HCT116 (cell line): ENCODE data around the gene ART1. TPM values are rescaled to one million over a fixed set of nuclear protein-coding genes. Genes with fewer than 3 reads are reported as not detected.
A peak's percentile ranks its signal among the peaks of the same experiment; 100 is the strongest.
"Not testable (repeated sequence)": the region's sequence is repeated elsewhere in the genome, so short reads cannot be mapped to it uniquely, and the experiment has no call there.

ENCODE experiments used
- ATAC-seq: fragments of 200-7000 bp; cut with Tn5 transposase; 2 replicates; pipeline ENCODE4 v1.9.1; 2020; ENCODE audit warnings: mild to moderate bottlenecking, moderate library complexity
- Bru-seq: library from RNA; stranded (reverse); fragments of 400-500 nt; gene quantifications from one replicate; lab custom pipeline; 2021; lab: Mats Ljungman, UMichigan
- BruChase-seq, 2 experiments: library from RNA; stranded (reverse); fragments of 400-500 nt; gene quantifications; one replicate each; lab custom pipeline; 2021; lab: Mats Ljungman, UMichigan
- BruUV-seq: library from RNA; stranded (reverse); fragments of 400-500 nt; replicated peaks from 2 replicates; lab custom pipeline; 2021; lab: Mats Ljungman, UMichigan
- CTCF ChIA-PET: fragments of 300-600 bp; sonication (Branson Sonifier 250); formaldehyde crosslinking; loops from one replicate; lab custom pipeline; 2021; ENCODE audit warnings: antibody characterized with exemption; lab: Charles Lee
- POLR2A ChIA-PET: fragments of 300-600, 350-600 bp; sonication (Branson Sonifier 250); formaldehyde crosslinking; loops from one replicate; lab custom pipeline; 2021; ENCODE audit warnings: antibody characterized with exemption; lab: Charles Lee
- RAD21 ChIA-PET, 2 experiments: fragments of 300-600 bp; sonication (Branson Sonifier 250); formaldehyde crosslinking; loops; one replicate each; lab custom pipeline; 2023; ENCODE audit warnings: low total read pairs in 2 of 2; ENCODE audit not compliant: uncharacterized antibody in 2 of 2, unreplicated experiment in 2 of 2, low non-redundant PET in 1 of 2; lab: Charles Lee
- DNase-seq: peaks from one replicate; pipeline ENCODE4 v3.0.0-alpha.2; 2010; ENCODE audit warnings: low read depth, low spot score
- H2AFZ ChIP-seq: fragments of 200-600 bp; shearing (Covaris generic), sonication (generic); 2 replicates; pipeline ENCODE4 v1.6.1; 2017; ENCODE audit warnings: low read depth, mixed run types, mixed read lengths, antibody characterized with exemption, low read length; ENCODE audit not compliant: poor library complexity, severe bottlenecking
- H3K27ac ChIP-seq: 2 replicates; pipeline ENCODE4 v1.5.1; 2012; ENCODE audit warnings: low read depth, low read length
- H3K27me3 ChIP-seq: fragments of 200-600 bp; sonication (generic); 2 replicates; pipeline ENCODE4 v1.6.1; 2016; ENCODE audit warnings: mixed run types, low read length, mixed read lengths; ENCODE audit not compliant: insufficient read depth
- H3K36me3 ChIP-seq, 2 experiments: fragments of 200-500 bp in 1 of 2; fragments of 200-600 bp in 1 of 2; sonication (Bioruptor generic) in 1 of 2; sonication (generic) in 1 of 2; 2 replicates each; pipeline versions ENCODE4 v1.5.1 to v1.6.1; 2014 to 2016; ENCODE audit warnings: low read length in 2 of 2, inconsistent platforms in 1 of 2, mixed read lengths in 1 of 2, mixed run types in 1 of 2; ENCODE audit not compliant: insufficient read depth in 2 of 2, control insufficient read depth in 1 of 2
- H3K4me1 ChIP-seq, 2 experiments: fragments of 200-600 bp in 1 of 2; sonication (generic) in 1 of 2; 2 replicates each; pipeline versions ENCODE4 v1.5.1 to v1.6.1; 2012 to 2017; ENCODE audit warnings: low read length in 2 of 2, inconsistent platforms in 1 of 2, mild to moderate bottlenecking in 1 of 2, mixed read lengths in 1 of 2, mixed run types in 1 of 2, moderate library complexity in 1 of 2; ENCODE audit not compliant: insufficient read depth in 2 of 2, control insufficient read depth in 1 of 2
- H3K4me2 ChIP-seq: fragments of 200-600 bp; sonication (generic); 2 replicates; pipeline ENCODE4 v1.6.1; 2017; ENCODE audit warnings: mixed run types, low read length, mixed read lengths
- H3K4me3 ChIP-seq, 2 experiments: fragments of 200-600 bp in 1 of 2; sonication (generic) in 1 of 2; replicated peaks in 1 of 2; 2 replicates each; pipeline ENCODE4 v1.5.1; 2011 to 2016; ENCODE audit warnings: low read length in 2 of 2, control low read depth in 1 of 2, low read depth in 1 of 2, mild to moderate bottlenecking in 1 of 2, mixed read lengths in 1 of 2, mixed run types in 1 of 2
- H3K79me2 ChIP-seq: fragments of 200-600 bp; sonication (generic); 2 replicates; pipeline ENCODE4 v1.6.1; 2017; ENCODE audit warnings: mild to moderate bottlenecking, mixed run types, low read length, moderate library complexity, mixed read lengths; ENCODE audit not compliant: insufficient read depth
- H3K9ac ChIP-seq: fragments of 200-600 bp; sonication (generic); 2 replicates; pipeline ENCODE4 v1.6.1; 2016; ENCODE audit warnings: low read length, mixed read lengths
- H3K9me2 ChIP-seq: fragments of 200-600 bp; sonication (generic), shearing (Covaris generic); 2 replicates; pipeline ENCODE4 v1.6.1; 2017; ENCODE audit warnings: mixed run types, mild to moderate bottlenecking, moderate library complexity; ENCODE audit not compliant: insufficient read depth
- H3K9me3 ChIP-seq, 2 experiments: fragments of 200-500 bp in 1 of 2; fragments of 200-600 bp in 1 of 2; sonication (Bioruptor generic) in 1 of 2; sonication (generic) in 1 of 2; 2 replicates each; pipeline ENCODE4 v1.6.1; 2014 to 2017; ENCODE audit warnings: low read length in 2 of 2, mixed read lengths in 2 of 2, inconsistent platforms in 1 of 2, low read depth in 1 of 2, mild to moderate bottlenecking in 1 of 2, mixed run types in 1 of 2, moderate library complexity in 1 of 2; ENCODE audit not compliant: control insufficient read depth in 1 of 2, insufficient read depth in 1 of 2
- H4K20me1 ChIP-seq: fragments of 200-600 bp; sonication (generic), shearing (Covaris generic); 2 replicates; pipeline ENCODE4 v1.6.1; 2017; ENCODE audit warnings: mixed run types, mild to moderate bottlenecking, moderate library complexity; ENCODE audit not compliant: insufficient read depth
- CTCF ChIP-seq, 3 experiments: fragments of 200-600 bp in 1 of 3; sonication (generic) in 1 of 3; IDR thresholded peaks in 2 of 3; conservative IDR thresholded peaks in 1 of 3; 2 replicates each; pipeline ENCODE4 v1.5.1; 2012 to 2017; ENCODE audit warnings: low read depth in 2 of 3, low read length in 2 of 3, antibody characterized with exemption in 1 of 3, borderline replicate concordance in 1 of 3, control low read depth in 1 of 3, mild to moderate bottlenecking in 1 of 3, mixed read lengths in 1 of 3, mixed run types in 1 of 3, moderate library complexity in 1 of 3; ENCODE audit not compliant: insufficient read depth in 1 of 3
- ZFX ChIP-seq: fragments of 450-650 bp; IDR thresholded peaks from 2 replicates; pipeline ENCODE4 v1.6.1; 2017
- intact Hi-C: fragments of 100-400 bp; cut with micrococcal nuclease; formaldehyde crosslinking; loops from 2 replicates; pipeline ENCODE4 v1.10.0; 2022
- long read RNA-seq: library from polyadenylated mRNA; unstranded; transcript quantifications from one replicate; pipeline ENCODE4 v2.0.0, GENCODE V29; 2021; ENCODE audit not compliant: unreplicated experiment
- polyA plus RNA-seq: library from polyadenylated mRNA; unstranded; fragments of >200 nt; gene quantifications from 2 replicates; pipeline ENCODE4 v1.2.1, GENCODE V29; 2012; ENCODE audit warnings: missing spikeins
- total RNA-seq: library from RNA; stranded (reverse); gene quantifications from one replicate; pipeline ENCODE4 v1.2.1, GENCODE V29; 2021; ENCODE audit not compliant: unreplicated experiment

The ART1 gene, protein sequence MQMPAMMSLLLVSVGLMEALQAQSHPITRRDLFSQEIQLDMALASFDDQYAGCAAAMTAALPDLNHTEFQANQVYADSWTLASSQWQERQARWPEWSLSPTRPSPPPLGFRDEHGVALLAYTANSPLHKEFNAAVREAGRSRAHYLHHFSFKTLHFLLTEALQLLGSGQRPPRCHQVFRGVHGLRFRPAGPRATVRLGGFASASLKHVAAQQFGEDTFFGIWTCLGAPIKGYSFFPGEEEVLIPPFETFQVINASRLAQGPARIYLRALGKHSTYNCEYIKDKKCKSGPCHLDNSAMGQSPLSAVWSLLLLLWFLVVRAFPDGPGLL
- not detected for total RNA-seq
- not detected in 2 replicates for polyA plus RNA-seq
- percentile 24 among the genes with signal in this experiment for Bru-seq, nascent RNA
- percentile 5 among the genes with signal in this experiment for BruChase-seq, experiment 1, labeled RNA remaining after a 6-hour chase
- BruChase-seq, experiment 2, labeled RNA remaining after a 2-hour chase: percentile 11 among the genes with signal in this experiment
- long read RNA-seq: 0 reads

- Histone ChIP-seq H3K4me3 (no peak within 1 kb of the TSS), H3K36me3 (no peaks in the 10 kb centered on the region), H4K20me1 (no peaks in the 10 kb centered on the region), H3K9ac (no peak within 1 kb of the TSS), H3K9me3 (no peaks in the 10 kb centered on the region), H3K27me3 (peaks cover 4% of the 10 kb centered on the region; the same call in 1 of the 2 replicates), H3K4me1 (peaks cover 17 to 34% of the 10 kb centered on the region in 2 experiments), H3K4me2 (peak within 1 kb of the TSS; percentile 35), H3K9me2 (no peaks in the 10 kb centered on the region), H3K79me2 (no peaks in the 10 kb centered on the region), H3K27ac (no peak within 1 kb of the TSS), H2AFZ (no peak within 1 kb of the TSS)
- DNase-seq (peak; percentile 34), ATAC-seq (peak; percentile 54)
- CTCF ChIA-PET: no interaction called here
- BruUV-seq: no TSS peak
- TF ChIP-seq ZFX: no peak
- peak in 2 of 3 experiments; percentile 19 to 34; a peak in 3 of 6 replicates for TF ChIP-seq CTCF (IDR thresholded peaks at IDR 0.05 in 2 of 3, conservative IDR thresholded peaks at IDR 0.05 in 1 of 3; ENCODE audit: borderline replicate concordance in 1 of 3, insufficient read depth in 1 of 3, low read depth in 2 of 3, low read length in 2 of 3)
- intact Hi-C loops: no loop called here
- POLR2A ChIA-PET: no interaction called here
- RAD21 ChIA-PET: no interaction called here
Measured at GRCh38 chr11:3644817-3645235, at the start of gene ART1. ART1 (plus strand) TSS chr11:3645128; CDS start chr11:3659214, 14,086 bp downstream.

GRCh38 chr11:3597743-3598142, 47.2 kb upstream of the ART1 start:
- H4K20me1 ChIP-seq, H3K36me3 ChIP-seq, H2AFZ ChIP-seq, H3K4me1 ChIP-seq, H3K9me2 ChIP-seq, DNase-seq, H3K27ac ChIP-seq, H3K9ac ChIP-seq, intact Hi-C loops, H3K79me2 ChIP-seq, POLR2A ChIA-PET, CTCF ChIA-PET, ATAC-seq, H3K4me2 ChIP-seq, BruUV-seq, RAD21 ChIA-PET, H3K27me3 ChIP-seq, H3K9me3 ChIP-seq, H3K4me3 ChIP-seq: not testable (repeated sequence)

DNA sequence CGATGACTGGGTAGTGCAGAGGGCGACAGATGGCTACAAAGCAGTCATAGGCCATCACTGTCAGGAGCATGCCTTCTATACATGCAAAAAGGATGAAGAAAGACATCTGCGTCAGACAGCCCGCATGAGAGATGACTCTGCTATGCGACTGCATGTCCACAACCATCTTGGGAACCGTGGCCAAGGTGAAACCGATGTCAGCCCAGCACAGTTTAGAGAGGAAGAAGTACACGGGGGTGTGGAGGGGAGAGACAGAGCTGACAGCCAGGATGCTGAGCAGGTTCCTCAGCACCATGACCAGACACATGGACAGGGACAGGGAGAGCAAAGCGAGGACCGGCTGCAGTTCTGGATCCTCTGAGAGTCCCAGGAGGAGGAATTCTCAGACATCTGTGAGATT, 44.7 kb upstream of the ART1 start:
- H3K4me2 ChIP-seq, H3K79me2 ChIP-seq, H3K9me3 ChIP-seq, H3K27ac ChIP-seq, H2AFZ ChIP-seq, RAD21 ChIA-PET, CTCF ChIA-PET, ATAC-seq, H3K4me1 ChIP-seq, H3K27me3 ChIP-seq, BruUV-seq, H3K4me3 ChIP-seq, POLR2A ChIA-PET, H3K9me2 ChIP-seq, DNase-seq, H3K9ac ChIP-seq, H3K36me3 ChIP-seq, H4K20me1 ChIP-seq: not testable (repeated sequence)
- intact Hi-C loops: loop anchor here (10.0 kb wide), 1 partner anchor 145 kb away; no protein-coding TSS in a partner anchor
